K562 (cell line): ENCODE data around the gene TESK2. TPM values are rescaled to one million over a fixed set of nuclear protein-coding genes. Genes with fewer than 3 reads are reported as not detected.
A peak's percentile ranks its signal among the peaks of the same experiment; 100 is the strongest.

Experiments
- ASH1L ChIP-seq: fragments of 450-650 bp; IDR thresholded peaks from 2 replicates; pipeline ENCODE4 v1.6.1; 2018; ENCODE audit warnings: borderline replicate concordance, mild to moderate bottlenecking, low read depth; ENCODE audit not compliant: partially characterized antibody
- ERF ChIP-seq: fragments of 450-650 bp; formaldehyde crosslinking; IDR thresholded peaks from 2 replicates; pipeline ENCODE4 v1.4.0; 2020; ENCODE audit warnings: mild to moderate bottlenecking, mixed read lengths
- FOXK2 ChIP-seq, 2 experiments: fragments of 450-650 bp; IDR thresholded peaks in 1 of 2; conservative IDR thresholded peaks in 1 of 2; 2 replicates each; pipeline ENCODE4 v1.6.1; 2016; ENCODE audit warnings: low read depth in 2 of 2, mild to moderate bottlenecking in 1 of 2
- FOXM1 ChIP-seq, 2 experiments: fragments of 450-650 bp in 1 of 2; sonication (generic) in 1 of 2; formaldehyde crosslinking in 1 of 2; IDR thresholded peaks; 2 replicates each; pipeline versions ENCODE4 v1.6.1 to v1.9.0; 2017 to 2022; ENCODE audit warnings: low read depth in 2 of 2, mild to moderate bottlenecking in 2 of 2, missing genetic modification reagents in 1 of 2, moderate library complexity in 1 of 2
- HMGN3 ChIP-seq: IDR thresholded peaks from 2 replicates; pipeline ENCODE4 v1.6.1; 2011; ENCODE audit warnings: borderline replicate concordance, low read depth, mild to moderate bottlenecking, mixed read lengths, low read length; ENCODE audit not compliant: insufficient read length; ENCODE audit errors: extremely low read depth
- RFX7 ChIP-seq: fragments of 250-450 bp; sonication (Bioruptor Pico); IDR thresholded peaks from 2 replicates; pipeline ENCODE4 v1.5.1; 2021; ENCODE audit warnings: mild to moderate bottlenecking
- ZFX ChIP-seq: sonication (generic); formaldehyde crosslinking; IDR thresholded peaks from 2 replicates; pipeline ENCODE4 v1.8.0; 2022; ENCODE audit warnings: mild to moderate bottlenecking, missing genetic modification reagents, moderate library complexity
- ZKSCAN1 ChIP-seq: fragments of 150-350 bp; IDR thresholded peaks from 2 replicates; pipeline ENCODE4 v1.6.1; 2016; ENCODE audit warnings: low read depth, low read length
- ZNF121 ChIP-seq: sonication (generic); formaldehyde crosslinking; conservative IDR thresholded peaks from 2 replicates; pipeline ENCODE4 v1.8.0; 2022; ENCODE audit warnings: missing genetic modification reagents
- ZNF24 ChIP-seq: fragments of 450-650 bp; IDR thresholded peaks from 2 replicates; pipeline ENCODE4 v1.6.1; 2016
- ZNF274 ChIP-seq: IDR thresholded peaks from 2 replicates; pipeline ENCODE4 v1.6.1; 2011; ENCODE audit warnings: low read depth, mild to moderate bottlenecking, low read length, moderate library complexity, borderline replicate concordance
- ZNF699 ChIP-seq: fragments of 250-450 bp; sonication (Bioruptor Pico); IDR thresholded peaks from 2 replicates; pipeline ENCODE4 v1.8.0; 2021; ENCODE audit warnings: mild to moderate bottlenecking, moderate library complexity; ENCODE audit not compliant: insufficient replicate concordance
- ZNF75A ChIP-seq: fragments of 450-650 bp; formaldehyde crosslinking; IDR thresholded peaks from 2 replicates; pipeline ENCODE4 v1.4.0; 2020; ENCODE audit warnings: mild to moderate bottlenecking
- ZZZ3 ChIP-seq: fragments of 450-650 bp; IDR thresholded peaks from 2 replicates; pipeline ENCODE4 v1.6.1; 2016; ENCODE audit warnings: antibody characterized with exemption, mild to moderate bottlenecking, moderate library complexity
- polyA plus RNA-seq, 8 experiments: library from polyadenylated mRNA; depleted of rRNA in 4 of 8; stranded (reverse) in 5 of 8; unstranded in 3 of 8; fragments of >200 nt; fragmentation: Nextera tagmentation in 2 of 8; fragmentation: Illumina TruSeq in 1 of 8; extraction: Ambion mirVana in 2 of 8; extraction: Trizol in 1 of 8; gene quantifications; 2 replicates each; pipeline versions ENCODE4 v1.2.1 to v1.2.3, GENCODE V29; 2011 to 2014; ENCODE audit warnings: inconsistent platforms in 1 of 8, missing spikeins in 1 of 8
- total RNA-seq, 7 experiments: library from RNA; depleted of rRNA in 6 of 7; stranded (reverse); fragments of >200 nt in 6 of 7; fragmentation: Illumina TruSeq in 2 of 7; extraction: Trizol in 2 of 7; gene quantifications; 2 replicates each; pipeline versions ENCODE4 v1.2.1 to v1.2.3, GENCODE V29; 2011 to 2021; ENCODE audit warnings: low replicate concordance in 1 of 7
- TF ChIP-seq, protein P1 (sequence below): sonication (generic); formaldehyde crosslinking; IDR thresholded peaks from 2 replicates; pipeline ENCODE4 v1.8.1; 2023; ENCODE audit warnings: missing genetic modification reagents, mild to moderate bottlenecking, borderline replicate concordance
- TF ChIP-seq, protein P2 (sequence below): sonication (generic); formaldehyde crosslinking; IDR thresholded peaks from 2 replicates; pipeline ENCODE4 v1.8.0; 2022; ENCODE audit warnings: missing genetic modification reagents, mild to moderate bottlenecking, moderate library complexity, borderline replicate concordance
- TF ChIP-seq, protein P3 (sequence below): fragments of 250-450 bp; sonication (Bioruptor Pico); IDR thresholded peaks from 2 replicates; pipeline ENCODE4 v1.4.0; 2020

Gene TESK2
- total and polyA plus RNA-seq, 9 of the 15 experiments (the other 6 are each of a cell fraction or from before 2014, with no cell fraction given): 1.6 to 5.3 (median 3.7) TPM

DNA sequence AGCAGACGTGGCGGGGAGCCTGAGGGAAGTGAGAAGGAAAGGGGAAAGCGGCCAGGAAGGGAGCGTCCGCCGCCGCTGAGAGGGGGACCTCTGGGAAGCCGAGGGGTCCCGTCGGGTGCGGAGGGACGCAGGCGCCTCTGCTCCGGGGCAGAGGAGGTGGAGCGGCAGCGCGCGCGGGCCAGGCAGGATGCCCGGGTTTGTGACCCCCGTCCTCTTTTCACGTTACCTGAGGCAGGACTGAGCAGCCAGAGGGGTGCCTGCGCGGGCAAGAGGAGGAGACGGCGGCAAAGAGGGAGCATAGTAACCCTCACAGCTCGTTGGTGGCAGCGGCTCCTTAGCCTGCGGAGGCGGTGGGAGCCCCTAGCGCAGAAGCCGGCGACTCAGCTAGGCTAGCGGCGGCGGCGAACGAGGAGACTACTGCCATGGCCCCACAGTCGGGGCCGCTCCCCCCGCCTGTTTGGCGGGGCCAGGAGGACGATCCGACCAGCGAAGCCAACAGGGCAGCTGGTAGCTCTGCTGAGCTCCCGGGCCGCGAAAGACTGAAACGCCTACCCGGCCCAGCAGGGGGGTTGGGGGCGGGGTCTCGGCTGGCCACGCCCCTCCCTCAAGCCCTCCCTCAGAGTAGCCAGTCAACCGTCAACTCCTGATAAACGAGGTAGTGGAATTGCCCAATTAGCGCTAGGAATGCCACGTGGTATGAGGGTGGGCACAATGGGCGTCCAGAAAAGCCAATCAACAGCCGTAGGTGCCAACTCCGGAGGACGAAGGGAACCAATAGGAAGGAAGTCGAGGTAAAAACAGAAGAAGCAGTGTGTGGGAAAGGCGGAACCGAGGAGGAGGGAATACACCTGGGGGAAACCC, at the start of gene TESK2 (continued):
- TF ChIP-seq, protein P1, sequence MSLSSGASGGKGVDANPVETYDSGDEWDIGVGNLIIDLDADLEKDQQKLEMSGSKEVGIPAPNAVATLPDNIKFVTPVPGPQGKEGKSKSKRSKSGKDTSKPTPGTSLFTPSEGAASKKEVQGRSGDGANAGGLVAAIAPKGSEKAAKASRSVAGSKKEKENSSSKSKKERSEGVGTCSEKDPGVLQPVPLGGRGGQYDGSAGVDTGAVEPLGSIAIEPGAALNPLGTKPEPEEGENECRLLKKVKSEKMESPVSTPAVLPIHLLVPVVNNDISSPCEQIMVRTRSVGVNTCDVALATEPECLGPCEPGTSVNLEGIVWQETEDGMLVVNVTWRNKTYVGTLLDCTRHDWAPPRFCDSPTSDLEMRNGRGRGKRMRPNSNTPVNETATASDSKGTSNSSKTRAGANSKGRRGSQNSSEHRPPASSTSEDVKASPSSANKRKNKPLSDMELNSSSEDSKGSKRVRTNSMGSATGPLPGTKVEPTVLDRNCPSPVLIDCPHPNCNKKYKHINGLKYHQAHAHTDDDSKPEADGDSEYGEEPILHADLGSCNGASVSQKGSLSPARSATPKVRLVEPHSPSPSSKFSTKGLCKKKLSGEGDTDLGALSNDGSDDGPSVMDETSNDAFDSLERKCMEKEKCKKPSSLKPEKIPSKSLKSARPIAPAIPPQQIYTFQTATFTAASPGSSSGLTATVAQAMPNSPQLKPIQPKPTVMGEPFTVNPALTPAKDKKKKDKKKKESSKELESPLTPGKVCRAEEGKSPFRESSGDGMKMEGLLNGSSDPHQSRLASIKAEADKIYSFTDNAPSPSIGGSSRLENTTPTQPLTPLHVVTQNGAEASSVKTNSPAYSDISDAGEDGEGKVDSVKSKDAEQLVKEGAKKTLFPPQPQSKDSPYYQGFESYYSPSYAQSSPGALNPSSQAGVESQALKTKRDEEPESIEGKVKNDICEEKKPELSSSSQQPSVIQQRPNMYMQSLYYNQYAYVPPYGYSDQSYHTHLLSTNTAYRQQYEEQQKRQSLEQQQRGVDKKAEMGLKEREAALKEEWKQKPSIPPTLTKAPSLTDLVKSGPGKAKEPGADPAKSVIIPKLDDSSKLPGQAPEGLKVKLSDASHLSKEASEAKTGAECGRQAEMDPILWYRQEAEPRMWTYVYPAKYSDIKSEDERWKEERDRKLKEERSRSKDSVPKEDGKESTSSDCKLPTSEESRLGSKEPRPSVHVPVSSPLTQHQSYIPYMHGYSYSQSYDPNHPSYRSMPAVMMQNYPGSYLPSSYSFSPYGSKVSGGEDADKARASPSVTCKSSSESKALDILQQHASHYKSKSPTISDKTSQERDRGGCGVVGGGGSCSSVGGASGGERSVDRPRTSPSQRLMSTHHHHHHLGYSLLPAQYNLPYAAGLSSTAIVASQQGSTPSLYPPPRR: no peak
- TF ChIP-seq, protein P2, sequence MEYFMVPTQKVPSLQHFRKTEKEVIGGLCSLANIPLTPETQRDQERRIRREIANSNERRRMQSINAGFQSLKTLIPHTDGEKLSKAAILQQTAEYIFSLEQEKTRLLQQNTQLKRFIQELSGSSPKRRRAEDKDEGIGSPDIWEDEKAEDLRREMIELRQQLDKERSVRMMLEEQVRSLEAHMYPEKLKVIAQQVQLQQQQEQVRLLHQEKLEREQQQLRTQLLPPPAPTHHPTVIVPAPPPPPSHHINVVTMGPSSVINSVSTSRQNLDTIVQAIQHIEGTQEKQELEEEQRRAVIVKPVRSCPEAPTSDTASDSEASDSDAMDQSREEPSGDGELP: peak; percentile 82
- TF ChIP-seq ZKSCAN1: no peak
- no peak for TF ChIP-seq RFX7 (CRISPR knock-in tag)
- TF ChIP-seq ERF (CRISPR knock-in tag): no peak
- TF ChIP-seq ZZZ3: no peak
- TF ChIP-seq ZFX (CRISPR knock-in tag): peak; percentile 31; the same call in 1 of the 2 replicates
- no peak for TF ChIP-seq ZNF24
- peak in 1 of 2 experiments; percentile 53; a peak in 1 of 4 replicates for TF ChIP-seq FOXK2 (conservative IDR thresholded peaks at IDR 0.05 in 1 of 2, IDR thresholded peaks at IDR 0.05 in 1 of 2; ENCODE audit: low read depth in 2 of 2)
- TF ChIP-seq FOXM1 (IDR thresholded peaks at IDR 0.05; ENCODE audit: low read depth): peak; percentile 74; the same call in 1 of the 2 replicates
- TF ChIP-seq FOXM1 (CRISPR knock-in tag; IDR thresholded peaks at IDR 0.05; ENCODE audit: low read depth): no peak
- TF ChIP-seq HMGN3: peak; percentile 29
- peak; percentile 72 for TF ChIP-seq ASH1L
- TF ChIP-seq ZNF699 (CRISPR knock-in tag): no peak
- no peak for TF ChIP-seq ZNF75A
- TF ChIP-seq ZNF274: no peak
- TF ChIP-seq, protein P3, sequence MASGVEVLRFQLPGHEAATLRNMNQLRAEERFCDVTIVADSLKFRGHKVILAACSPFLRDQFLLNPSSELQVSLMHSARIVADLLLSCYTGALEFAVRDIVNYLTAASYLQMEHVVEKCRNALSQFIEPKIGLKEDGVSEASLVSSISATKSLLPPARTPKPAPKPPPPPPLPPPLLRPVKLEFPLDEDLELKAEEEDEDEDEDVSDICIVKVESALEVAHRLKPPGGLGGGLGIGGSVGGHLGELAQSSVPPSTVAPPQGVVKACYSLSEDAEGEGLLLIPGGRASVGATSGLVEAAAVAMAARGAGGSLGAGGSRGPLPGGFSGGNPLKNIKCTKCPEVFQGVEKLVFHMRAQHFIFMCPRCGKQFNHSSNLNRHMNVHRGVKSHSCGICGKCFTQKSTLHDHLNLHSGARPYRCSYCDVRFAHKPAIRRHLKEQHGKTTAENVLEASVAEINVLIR: no peak
- no peak for TF ChIP-seq ZNF121 (CRISPR knock-in tag)
